NB4 (cell line): ENCODE measurements around the gene ZDHHC16.

ENCODE experiments used
- DNase-seq: peaks from one replicate; pipeline ENCODE4 v3.0.0; 2010; ENCODE audit warnings: low read depth
- H3K4me3 ChIP-seq: one replicate; pipeline ENCODE4 v1.5.1; 2011; ENCODE audit warnings: mild to moderate bottlenecking, low read depth, low read length, moderate library complexity
- MAX ChIP-seq: IDR thresholded peaks from 2 replicates; pipeline ENCODE4 v1.6.1; 2011; ENCODE audit warnings: low read depth, low read length
- MYC ChIP-seq: IDR thresholded peaks from 2 replicates; pipeline ENCODE4 v1.6.1; 2011; ENCODE audit warnings: low read depth, low read length
- POLR2A ChIP-seq: IDR thresholded peaks from 2 replicates; pipeline ENCODE4 v1.6.1; 2011; ENCODE audit warnings: mild to moderate bottlenecking; ENCODE audit not compliant: insufficient read length; ENCODE audit errors: extremely low read depth
- TF ChIP-seq, protein P1 (sequence below): IDR thresholded peaks from one replicate; pipeline ENCODE4 v1.5.1; 2012; ENCODE audit warnings: low read depth, low read length

ZDHHC16 gene

DNA sequence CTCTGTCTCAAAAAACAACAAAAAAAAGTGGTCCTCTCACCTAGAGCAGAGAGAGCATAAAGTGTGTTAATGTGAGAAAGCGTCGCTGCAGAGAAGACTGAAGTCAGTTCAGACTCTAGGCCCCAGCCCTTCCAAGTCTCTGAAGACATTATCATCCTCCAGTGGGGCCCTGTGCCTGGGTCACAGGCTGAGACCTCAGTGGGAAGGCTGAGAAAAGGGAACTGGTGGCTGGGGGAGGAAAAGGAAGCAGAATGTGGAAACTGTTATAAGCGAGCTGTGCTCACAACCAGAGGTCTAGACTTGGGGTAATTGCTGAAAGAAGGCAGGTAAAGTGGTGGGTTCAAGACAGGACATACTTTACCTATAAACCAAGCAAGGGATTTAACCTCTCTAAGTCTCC is 39.9 kb upstream of the ZDHHC16 start:
- TF ChIP-seq MAX (no peak; the same call in 1 of the 2 replicates), POLR2A (peak; percentile 28)
- peak overlapping the region; percentile 43 for H3K4me3 ChIP-seq
- DNase-seq: peak; percentile 95

GRCh38 chr10:97406483-97406882 is 39.5 kb upstream of the ZDHHC16 start:
- H3K4me3 ChIP-seq: peak overlapping the region; percentile 43
- peak; percentile 32 for DNase-seq

GRCh38 chr10:97407211-97407951 is 38.6 kb upstream of the ZDHHC16 start:
- no peak overlapping the region for H3K4me3 ChIP-seq
- TF ChIP-seq POLR2A: no peak
- TF ChIP-seq MYC: peak; percentile 77
- TF ChIP-seq MAX: peak; percentile 72; the same call in 1 of the 2 replicates
- TF ChIP-seq, protein P1, sequence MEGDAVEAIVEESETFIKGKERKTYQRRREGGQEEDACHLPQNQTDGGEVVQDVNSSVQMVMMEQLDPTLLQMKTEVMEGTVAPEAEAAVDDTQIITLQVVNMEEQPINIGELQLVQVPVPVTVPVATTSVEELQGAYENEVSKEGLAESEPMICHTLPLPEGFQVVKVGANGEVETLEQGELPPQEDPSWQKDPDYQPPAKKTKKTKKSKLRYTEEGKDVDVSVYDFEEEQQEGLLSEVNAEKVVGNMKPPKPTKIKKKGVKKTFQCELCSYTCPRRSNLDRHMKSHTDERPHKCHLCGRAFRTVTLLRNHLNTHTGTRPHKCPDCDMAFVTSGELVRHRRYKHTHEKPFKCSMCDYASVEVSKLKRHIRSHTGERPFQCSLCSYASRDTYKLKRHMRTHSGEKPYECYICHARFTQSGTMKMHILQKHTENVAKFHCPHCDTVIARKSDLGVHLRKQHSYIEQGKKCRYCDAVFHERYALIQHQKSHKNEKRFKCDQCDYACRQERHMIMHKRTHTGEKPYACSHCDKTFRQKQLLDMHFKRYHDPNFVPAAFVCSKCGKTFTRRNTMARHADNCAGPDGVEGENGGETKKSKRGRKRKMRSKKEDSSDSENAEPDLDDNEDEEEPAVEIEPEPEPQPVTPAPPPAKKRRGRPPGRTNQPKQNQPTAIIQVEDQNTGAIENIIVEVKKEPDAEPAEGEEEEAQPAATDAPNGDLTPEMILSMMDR: peak; percentile 84
- peak; percentile 91 for DNase-seq

DNA sequence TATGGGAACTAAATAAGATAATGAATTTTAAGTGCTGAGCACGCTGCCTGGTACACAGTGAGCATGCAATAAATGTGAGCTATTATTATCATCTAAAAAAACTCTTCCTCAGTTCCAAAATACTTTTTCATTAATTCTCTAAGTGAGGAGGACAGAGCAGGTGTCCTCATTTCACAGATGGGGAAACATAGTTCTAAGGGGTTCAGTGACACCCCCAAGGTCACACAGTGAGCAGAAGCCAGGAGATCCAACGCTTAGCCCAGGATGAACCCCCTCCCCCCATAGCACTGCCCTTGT is 38.1 kb upstream of the ZDHHC16 start:
- TF ChIP-seq MYC (no peak), MAX (no peak), POLR2A (no peak)
- TF ChIP-seq, protein P1: no peak
- no peak for DNase-seq
- no peak overlapping the region for H3K4me3 ChIP-seq

GRCh38 chr10:97408496-97408992 is 37.4 kb upstream of the ZDHHC16 start:
- TF ChIP-seq MAX: peak; percentile 78
- TF ChIP-seq MYC: peak; percentile 79
- TF ChIP-seq, protein P1: no peak
- TF ChIP-seq POLR2A: no peak
- peak; percentile 90 for DNase-seq
- H3K4me3 ChIP-seq: no peak overlapping the region

DNA sequence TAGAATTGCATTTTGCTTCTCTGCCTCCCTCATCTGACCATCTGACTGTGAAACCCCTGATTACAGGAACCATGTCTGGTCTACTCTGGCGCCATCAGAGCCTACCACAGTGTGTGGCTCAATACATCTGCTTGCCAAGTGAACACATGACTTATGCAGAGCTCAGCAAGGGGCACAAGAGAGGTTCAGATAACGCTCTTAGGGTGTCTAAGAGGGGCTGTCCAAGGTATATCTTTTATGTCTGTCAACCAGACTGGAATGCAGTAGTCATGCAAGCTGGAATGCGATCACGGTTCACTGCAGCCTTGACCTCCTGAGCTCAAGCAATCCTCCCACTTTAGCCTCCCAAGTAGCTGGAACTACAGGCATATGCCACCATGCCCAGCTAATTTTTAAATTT is 34.6 kb upstream of the ZDHHC16 start:
- peak; percentile 60 for DNase-seq
- TF ChIP-seq MAX: peak; percentile 26; the same call in 1 of the 2 replicates
- TF ChIP-seq POLR2A: no peak
- no peak overlapping the region for H3K4me3 ChIP-seq

- no peak overlapping the region for H3K4me3 ChIP-seq
- no peak for TF ChIP-seq POLR2A
- DNase-seq: no peak
Measured at GRCh38 chr10:97412891-97413304, 33.1 kb upstream of the ZDHHC16 start.

DNA sequence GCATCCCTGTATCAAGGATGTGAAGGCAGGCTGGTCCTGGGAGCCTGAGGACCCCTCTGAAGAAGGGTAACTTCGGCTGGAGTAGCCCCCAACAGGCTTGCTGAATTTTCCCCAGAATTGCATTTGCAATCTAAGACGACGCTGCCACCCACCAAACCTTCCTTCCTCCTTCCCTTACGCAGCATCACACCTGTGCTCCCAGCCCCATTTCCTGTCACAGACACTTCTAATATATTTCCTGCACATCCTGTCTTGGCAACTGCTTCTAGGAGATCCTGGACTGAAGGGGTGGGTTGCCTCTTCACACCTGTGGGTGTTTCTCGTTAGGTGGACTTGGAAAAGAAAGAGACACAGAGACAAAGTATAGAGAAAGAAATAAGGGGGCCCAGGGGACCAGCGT is 29.4 kb upstream of the ZDHHC16 start:
- TF ChIP-seq MAX (no peak), POLR2A (no peak), MYC (no peak)
- TF ChIP-seq, protein P1: no peak
- DNase-seq: no peak
- no peak overlapping the region for H3K4me3 ChIP-seq

DNA sequence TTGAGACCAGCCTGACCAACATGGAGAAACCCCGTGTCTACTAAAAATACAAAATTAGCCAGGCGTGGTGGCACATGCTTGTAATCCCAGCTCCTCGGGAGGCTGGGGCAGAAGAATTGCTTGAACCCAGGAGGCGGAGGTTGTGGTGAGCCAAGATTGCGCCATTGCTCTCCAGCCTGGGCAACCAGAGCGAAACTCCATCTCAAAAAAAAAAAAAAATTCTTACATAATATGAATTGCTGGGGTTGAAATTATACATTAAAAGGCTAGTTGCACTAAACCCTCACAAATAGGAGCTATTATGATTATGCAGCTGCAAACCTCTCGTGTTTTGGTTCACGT is 22.2 kb upstream of the ZDHHC16 start:
- DNase-seq: peak; percentile 82
- H3K4me3 ChIP-seq: peak overlapping the region; percentile 1
